GM23338 (cell line): ENCODE results near the gene VMO1. TPM values are rescaled to one million over a fixed set of nuclear protein-coding genes. Genes with fewer than 3 reads are reported as not detected.
"Not testable (repeated sequence)": the region's sequence is repeated elsewhere in the genome, so short reads cannot be mapped to it uniquely, and the experiment has no call there.

Experiments
- ATAC-seq: fragments of 200-7000 bp; cut with Tn5 transposase; 3 replicates; pipeline ENCODE4 v1.9.1; 2020
- DNase-seq: peaks from one replicate; pipeline ENCODE4 v3.0.0-alpha.2; 2015; ENCODE audit warnings: low spot score
- H2AFZ ChIP-seq: fragments of 200-600 bp; sonication (generic); 2 replicates; pipeline ENCODE4 v1.8.0; 2016; ENCODE audit warnings: antibody characterized with exemption, mild to moderate bottlenecking, moderate library complexity
- H3F3A ChIP-seq: fragments of 200-600 bp; sonication (generic); replicated peaks from 2 replicates; pipeline ENCODE4 v1.8.0; 2017; ENCODE audit warnings: antibody characterized with exemption, mixed run types, low read depth
- H3K27ac ChIP-seq: fragments of 200-600 bp; sonication (generic); 2 replicates; pipeline ENCODE4 v1.6.1; 2016; ENCODE audit warnings: low read depth
- H3K27me3 ChIP-seq: fragments of 200-600 bp; sonication (generic); 2 replicates; pipeline ENCODE4 v1.8.0; 2016; ENCODE audit warnings: mild to moderate bottlenecking, mixed run types, moderate library complexity; ENCODE audit not compliant: insufficient read depth
- H3K36me3 ChIP-seq: fragments of 200-600 bp; sonication (generic); 2 replicates; pipeline ENCODE4 v1.8.0; 2016; ENCODE audit warnings: mild to moderate bottlenecking; ENCODE audit not compliant: insufficient read depth
- H3K4me1 ChIP-seq: fragments of 200-600 bp; sonication (generic); 2 replicates; pipeline ENCODE4 v1.8.0; 2016; ENCODE audit warnings: mild to moderate bottlenecking, moderate library complexity; ENCODE audit not compliant: insufficient read depth
- H3K4me2 ChIP-seq: fragments of 200-600 bp; sonication (generic); 2 replicates; pipeline ENCODE4 v1.7.1; 2017; ENCODE audit warnings: mixed run types
- H3K4me3 ChIP-seq: fragments of 200-600 bp; sonication (generic); 2 replicates; pipeline ENCODE4 v1.6.1; 2016; ENCODE audit warnings: mixed run types
- H3K79me2 ChIP-seq: fragments of 200-600 bp; sonication (generic); replicated peaks from 2 replicates; pipeline ENCODE4 v1.8.0; 2017; ENCODE audit warnings: mild to moderate bottlenecking; ENCODE audit not compliant: insufficient read depth
- H3K9me2 ChIP-seq: fragments of 200-600 bp; sonication (generic); 2 replicates; pipeline ENCODE4 v1.8.0; 2017; ENCODE audit not compliant: insufficient read depth
- H4K20me1 ChIP-seq: fragments of 200-600 bp; sonication (generic); replicated peaks from 2 replicates; pipeline ENCODE4 v1.8.0; 2017; ENCODE audit warnings: mild to moderate bottlenecking; ENCODE audit not compliant: insufficient read depth
- H3K27ac Mint-ChIP-seq: 2 replicates; pipeline ENCODE4 v1.8.0; 2020; ENCODE audit warnings: inconsistent platforms, mild to moderate bottlenecking, moderate library complexity, mixed read lengths
- H3K27me3 Mint-ChIP-seq: 3 replicates; pipeline ENCODE4 v1.8.0; 2022; ENCODE audit warnings: low read depth, mild to moderate bottlenecking, moderate library complexity, mixed read lengths, inconsistent platforms; ENCODE audit not compliant: insufficient read depth, poor library complexity
- H3K36me3 Mint-ChIP-seq: 3 replicates; pipeline ENCODE4 v1.8.0; 2021; ENCODE audit warnings: low read depth, mild to moderate bottlenecking, inconsistent platforms, moderate library complexity, mixed read lengths
- H3K4me1 Mint-ChIP-seq: 3 replicates; pipeline ENCODE4 v1.8.0; 2020; ENCODE audit warnings: mild to moderate bottlenecking, inconsistent platforms, mixed read lengths
- H3K4me3 Mint-ChIP-seq: 3 replicates; pipeline ENCODE4 v1.8.0; 2021; ENCODE audit warnings: moderate library complexity, mild to moderate bottlenecking, inconsistent platforms, mixed read lengths
- H3K9me3 Mint-ChIP-seq: 3 replicates; pipeline ENCODE4 v1.8.0; 2020; ENCODE audit warnings: moderate library complexity, mild to moderate bottlenecking, inconsistent platforms, mixed read lengths
- CREB1 ChIP-seq: fragments of 250-450 bp; sonication (Bioruptor Pico); IDR thresholded peaks from 2 replicates; pipeline ENCODE4 v1.5.0; 2020; ENCODE audit warnings: low read depth, mild to moderate bottlenecking, moderate library complexity
- EZH2 ChIP-seq: fragments of 200-600 bp; sonication (generic); IDR thresholded peaks from one replicate; pipeline ENCODE4 v1.8.0; 2017; ENCODE audit warnings: antibody characterized with exemption, mild to moderate bottlenecking, low read depth; ENCODE audit not compliant: unreplicated experiment
- EZH2phosphoT487 ChIP-seq: fragments of 200-600 bp; sonication (generic); IDR thresholded peaks from one replicate; pipeline ENCODE4 v1.8.1; 2018; ENCODE audit warnings: antibody characterized with exemption; ENCODE audit not compliant: unreplicated experiment
- JUNB ChIP-seq: IDR thresholded peaks from one replicate; pipeline ENCODE4 v1.6.1; 2016; ENCODE audit warnings: antibody characterized with exemption; ENCODE audit not compliant: unreplicated experiment
- NANOG ChIP-seq: IDR thresholded peaks from 2 replicates; pipeline ENCODE4 v1.6.1; 2016; ENCODE audit warnings: antibody characterized with exemption, borderline replicate concordance
- POLR2AphosphoS5 ChIP-seq: IDR thresholded peaks from 2 replicates; pipeline ENCODE4 v1.6.1; 2016; ENCODE audit warnings: antibody characterized with exemption, low read depth
- REST ChIP-seq: IDR thresholded peaks from one replicate; pipeline ENCODE4 v1.6.1; 2018; ENCODE audit warnings: antibody characterized with exemption; ENCODE audit not compliant: unreplicated experiment
- ZNF331 ChIP-seq: fragments of 250-450 bp; sonication (Bioruptor Pico); IDR thresholded peaks from 2 replicates; pipeline ENCODE4 v1.5.0; 2020; ENCODE audit warnings: low read depth, mild to moderate bottlenecking, moderate library complexity
- ZNF462 ChIP-seq: fragments of 250-450 bp; sonication (Bioruptor Pico); IDR thresholded peaks from 2 replicates; pipeline ENCODE4 v1.5.0; 2020; ENCODE audit warnings: mild to moderate bottlenecking, moderate library complexity
- polyA plus RNA-seq: library from polyadenylated mRNA; unstranded; fragments of >200 nt; fragmentation: Nextera tagmentation; extraction: Ambion mirVana; gene quantifications from 2 replicates; pipeline ENCODE4 v1.2.1, GENCODE V29; 2016
- total RNA-seq: library from RNA; depleted of rRNA; stranded (reverse); fragments of >200 nt; shearing (Covaris generic); gene quantifications from 2 replicates; pipeline ENCODE4 v1.2.3, GENCODE V29; 2014

VMO1 gene
- total and polyA plus RNA-seq, 2 experiments from 2014 or later = 0.38 to 0.47 TPM

- peaks cover 3% of the 10 kb centered on the region for H3K27me3 Mint-ChIP-seq
- H3K4me1 Mint-ChIP-seq = peaks cover 20% of the 10 kb centered on the region
- ATAC-seq = peak; percentile 87
- Histone ChIP-seq H4K20me1 (peaks cover 9% of the 10 kb centered on the region), H3K4me1 (peaks cover 11% of the 10 kb centered on the region), H3K4me3 (peak within 1 kb of the TSS; percentile 88), H3K27me3 (no peaks in the 10 kb centered on the region), H3K4me2 (peak within 1 kb of the TSS; percentile 99), H3K9me2 (no peaks in the 10 kb centered on the region), H3F3A (peaks cover 8% of the 10 kb centered on the region), H3K27ac (peak within 1 kb of the TSS; percentile 94; the same call in 1 of the 2 replicates), H3K36me3 (no peaks in the 10 kb centered on the region), H3K79me2 (peaks cover 46% of the 10 kb centered on the region), H2AFZ (peak within 1 kb of the TSS; percentile 98)
- peak within 1 kb of the TSS; percentile 93 for H3K27ac Mint-ChIP-seq
- TF ChIP-seq REST (peak; percentile 4), POLR2AphosphoS5 (0 out of 2 replicates have a peak, but pooled peaks have one; percentile 45), JUNB (no peak), EZH2phosphoT487 (no peak), CREB1 (CRISPR knock-in tag) (peak; percentile 80), ZNF462 (CRISPR knock-in tag) (no peak), EZH2 (no peak), ZNF331 (CRISPR knock-in tag) (no peak), NANOG (no peak)
- DNase-seq = peak; percentile 83
- no peaks in the 10 kb centered on the region; the same call in 2 of the 3 replicates for H3K36me3 Mint-ChIP-seq
- peak within 1 kb of the TSS; percentile 88 for H3K4me3 Mint-ChIP-seq
- H3K9me3 Mint-ChIP-seq = no peaks in the 10 kb centered on the region; the same call in 2 of the 3 replicates
Observed at GRCh38 chr17:4833178-4833940, 47.2 kb upstream of the VMO1 start, which contains the start of gene MINK1. Gene MINK1 (plus strand): TSS chr17:4833340. CDS start chr17:4833584, 244 bp downstream.

- H3K4me2 ChIP-seq = peak overlapping the region; percentile 99
- not testable (repeated sequence) for H3K36me3 ChIP-seq, H3K27me3 ChIP-seq, H3K36me3 Mint-ChIP-seq, H3F3A ChIP-seq, H3K27me3 Mint-ChIP-seq, H3K9me2 ChIP-seq, ATAC-seq, H3K9me3 Mint-ChIP-seq, H4K20me1 ChIP-seq, DNase-seq
- Mint-ChIP-seq H3K27ac (peak overlapping the region; percentile 93), H3K4me3 (peak overlapping the region; percentile 88), H3K4me1 (peaks cover 17% of the 10 kb centered on the region)
- peak overlapping the region; percentile 98; the same call in 1 of the 2 replicates for H2AFZ ChIP-seq
- H3K4me3 ChIP-seq = peak overlapping the region; percentile 88
- peaks cover 11% of the 10 kb centered on the region for H3K4me1 ChIP-seq
- H3K79me2 ChIP-seq = peaks cover 42% of the 10 kb centered on the region
- H3K27ac ChIP-seq = peak overlapping the region; percentile 94; the same call in 1 of the 2 replicates
Observed at GRCh38 chr17:4832829-4833177, 46.6 kb upstream of the VMO1 start.
